ENCODE results near the gene MVB12B.

DNA sequence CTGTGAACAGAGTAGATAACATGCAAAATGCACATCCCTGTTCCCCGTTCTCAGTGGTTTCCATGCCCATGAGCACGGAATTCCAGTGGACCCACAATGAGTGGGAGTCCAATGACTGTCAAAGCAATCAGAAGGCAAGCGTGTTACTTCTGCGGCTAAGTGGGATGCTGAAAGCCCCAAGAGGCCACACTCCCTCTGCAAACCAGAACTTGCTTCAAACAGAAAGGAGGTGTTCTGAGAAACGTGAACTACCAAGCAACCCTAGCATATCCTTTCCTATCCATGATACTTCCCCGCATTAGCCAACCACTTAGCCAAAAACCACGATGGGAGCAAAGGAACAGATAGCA, 21.7 kb upstream of the MVB12B start:
- TF ChIP-seq, protein P1, sequence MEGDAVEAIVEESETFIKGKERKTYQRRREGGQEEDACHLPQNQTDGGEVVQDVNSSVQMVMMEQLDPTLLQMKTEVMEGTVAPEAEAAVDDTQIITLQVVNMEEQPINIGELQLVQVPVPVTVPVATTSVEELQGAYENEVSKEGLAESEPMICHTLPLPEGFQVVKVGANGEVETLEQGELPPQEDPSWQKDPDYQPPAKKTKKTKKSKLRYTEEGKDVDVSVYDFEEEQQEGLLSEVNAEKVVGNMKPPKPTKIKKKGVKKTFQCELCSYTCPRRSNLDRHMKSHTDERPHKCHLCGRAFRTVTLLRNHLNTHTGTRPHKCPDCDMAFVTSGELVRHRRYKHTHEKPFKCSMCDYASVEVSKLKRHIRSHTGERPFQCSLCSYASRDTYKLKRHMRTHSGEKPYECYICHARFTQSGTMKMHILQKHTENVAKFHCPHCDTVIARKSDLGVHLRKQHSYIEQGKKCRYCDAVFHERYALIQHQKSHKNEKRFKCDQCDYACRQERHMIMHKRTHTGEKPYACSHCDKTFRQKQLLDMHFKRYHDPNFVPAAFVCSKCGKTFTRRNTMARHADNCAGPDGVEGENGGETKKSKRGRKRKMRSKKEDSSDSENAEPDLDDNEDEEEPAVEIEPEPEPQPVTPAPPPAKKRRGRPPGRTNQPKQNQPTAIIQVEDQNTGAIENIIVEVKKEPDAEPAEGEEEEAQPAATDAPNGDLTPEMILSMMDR (IDR thresholded peaks at IDR 0.05) = no peak
- TF ChIP-seq POLR2A (IDR thresholded peaks at IDR 0.05) = no peak

Measured in vagina (tissue), 2 donors.